Measurements from ENCODE around the gene STH.

- TF ChIP-seq CTCF (conservative IDR thresholded peaks at IDR 0.05; ENCODE audit: low read depth in 2 of 2) (no peak), EZH2phosphoT487 (IDR thresholded peaks at IDR 0.05; ENCODE audit: unreplicated experiment) (no peak), REST (IDR thresholded peaks at IDR 0.05; ENCODE audit: unreplicated experiment) (no peak), POLR2AphosphoS5 (IDR thresholded peaks at IDR 0.05; ENCODE audit: low read depth) (no peak), EZH2 (IDR thresholded peaks at IDR 0.05; ENCODE audit: low read depth, unreplicated experiment) (no peak), NANOG (IDR thresholded peaks at IDR 0.05; ENCODE audit: borderline replicate concordance) (no peak), JUNB (IDR thresholded peaks at IDR 0.05; ENCODE audit: unreplicated experiment) (no peak), ZNF462 (CRISPR knock-in tag; IDR thresholded peaks at IDR 0.05) (no peak), ZNF331 (CRISPR knock-in tag; IDR thresholded peaks at IDR 0.05; ENCODE audit: low read depth) (no peak), CREB1 (CRISPR knock-in tag; IDR thresholded peaks at IDR 0.05; ENCODE audit: low read depth) (no peak), ETS1 (IDR thresholded peaks at IDR 0.05) (no peak)
These were observed 39.9 kb upstream of the STH start for GRCh38 chr17:45958994-45959665.

All from GM23338 (cell line).